ENCODE measurements around the gene MNT. TPM values are rescaled to one million over a fixed set of nuclear protein-coding genes. Genes with fewer than 3 reads are reported as not detected.

MNT gene
- total RNA-seq, 1 donor from 2014 or later = 4.9 TPM

DNA sequence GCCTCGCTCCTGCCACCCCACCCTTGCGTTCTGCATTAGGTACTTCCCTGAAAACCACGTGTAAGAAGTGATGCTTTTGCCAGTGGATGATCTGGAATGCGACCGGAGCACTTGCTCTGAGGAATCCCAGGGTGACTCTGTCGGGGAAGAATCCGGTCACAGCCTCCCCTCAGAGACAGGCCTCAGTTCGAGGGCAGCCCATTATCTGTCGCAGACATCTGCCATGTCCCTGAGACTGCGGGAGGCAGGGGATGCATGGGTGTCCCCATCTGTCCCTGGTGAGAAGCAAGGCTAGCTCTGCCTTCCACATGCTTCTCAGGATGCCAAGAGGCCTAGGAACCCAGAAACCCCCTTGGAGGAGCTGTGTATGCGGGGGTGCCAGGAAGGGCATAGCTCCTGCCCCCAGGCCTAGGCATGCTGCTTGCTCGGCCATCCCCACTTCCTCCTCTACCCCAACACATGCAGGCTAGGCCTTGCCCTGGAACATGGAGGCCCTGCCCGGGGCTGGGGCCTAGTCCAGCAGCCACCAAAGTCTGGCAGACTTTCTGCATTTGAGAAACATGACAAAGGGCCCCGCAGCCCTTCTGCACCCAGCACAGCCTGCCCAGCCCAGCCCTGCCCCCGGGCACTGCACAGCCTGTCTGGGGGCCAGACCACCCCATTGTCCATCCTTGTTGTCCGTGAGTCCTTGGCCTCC lies 20.5 kb downstream of the MNT start:
- no peak for DNase-seq (ENCODE audit: low spot score in 2 of 2)
- Histone ChIP-seq H3K36me3 (peaks cover 36 to 58% of the 10 kb centered on the region in 2 donors), H3K27ac (no peak overlapping the region), H3K9me3 (no peaks in the 10 kb centered on the region), H3K27me3 (no peaks in the 10 kb centered on the region), H3K4me1 (peaks cover 0 to 4% of the 10 kb centered on the region in 2 donors), H3K4me3 (no peak overlapping the region)
- TF ChIP-seq, protein P1, sequence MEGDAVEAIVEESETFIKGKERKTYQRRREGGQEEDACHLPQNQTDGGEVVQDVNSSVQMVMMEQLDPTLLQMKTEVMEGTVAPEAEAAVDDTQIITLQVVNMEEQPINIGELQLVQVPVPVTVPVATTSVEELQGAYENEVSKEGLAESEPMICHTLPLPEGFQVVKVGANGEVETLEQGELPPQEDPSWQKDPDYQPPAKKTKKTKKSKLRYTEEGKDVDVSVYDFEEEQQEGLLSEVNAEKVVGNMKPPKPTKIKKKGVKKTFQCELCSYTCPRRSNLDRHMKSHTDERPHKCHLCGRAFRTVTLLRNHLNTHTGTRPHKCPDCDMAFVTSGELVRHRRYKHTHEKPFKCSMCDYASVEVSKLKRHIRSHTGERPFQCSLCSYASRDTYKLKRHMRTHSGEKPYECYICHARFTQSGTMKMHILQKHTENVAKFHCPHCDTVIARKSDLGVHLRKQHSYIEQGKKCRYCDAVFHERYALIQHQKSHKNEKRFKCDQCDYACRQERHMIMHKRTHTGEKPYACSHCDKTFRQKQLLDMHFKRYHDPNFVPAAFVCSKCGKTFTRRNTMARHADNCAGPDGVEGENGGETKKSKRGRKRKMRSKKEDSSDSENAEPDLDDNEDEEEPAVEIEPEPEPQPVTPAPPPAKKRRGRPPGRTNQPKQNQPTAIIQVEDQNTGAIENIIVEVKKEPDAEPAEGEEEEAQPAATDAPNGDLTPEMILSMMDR (IDR thresholded peaks at IDR 0.05) = no peak
- intact Hi-C loops (cut with DNase I) = no loop called here

DNA sequence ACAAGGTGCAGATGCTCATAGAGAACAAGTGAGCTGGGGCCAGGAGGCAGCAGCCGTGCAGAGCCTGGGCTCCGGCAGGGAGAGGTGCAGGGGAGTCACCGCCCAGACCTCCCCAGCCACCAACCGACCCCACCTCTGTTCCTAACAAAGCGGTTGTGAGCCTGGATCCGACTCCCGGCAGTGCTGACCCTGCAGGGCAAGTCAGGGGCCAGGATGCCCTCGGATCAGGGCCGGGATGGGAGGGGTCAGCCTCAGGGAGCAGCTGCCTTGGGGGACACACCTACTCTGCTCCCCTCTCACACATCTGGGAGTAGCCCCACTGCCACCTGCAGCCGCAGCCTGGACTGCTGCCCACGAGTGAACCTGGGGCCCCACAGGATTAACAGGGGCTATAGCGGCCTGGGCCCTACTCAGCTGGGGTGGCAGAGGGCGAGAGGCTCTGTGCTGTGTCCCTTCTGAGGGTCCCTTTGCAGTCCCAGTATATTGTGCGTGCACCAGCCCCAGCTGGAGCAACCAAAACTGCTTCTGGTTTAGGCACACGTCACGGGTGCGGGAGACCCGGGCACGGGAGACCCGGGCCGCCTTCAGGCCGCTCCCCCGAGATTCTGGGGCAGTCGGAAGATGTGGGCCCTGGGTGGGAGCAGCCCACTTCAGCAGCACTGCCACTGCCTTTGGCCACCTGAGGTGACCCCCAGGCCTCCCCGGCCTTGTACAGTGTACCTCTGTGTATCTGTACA lies 21.2 kb downstream of the MNT start:
- Histone ChIP-seq H3K27ac (no peak overlapping the region), H3K36me3 (peaks cover 41 to 63% of the 10 kb centered on the region in 2 donors), H3K4me1 (peaks cover 0 to 4% of the 10 kb centered on the region in 2 donors), H3K9me3 (no peaks in the 10 kb centered on the region), H3K27me3 (no peaks in the 10 kb centered on the region), H3K4me3 (no peak overlapping the region)
- DNase-seq (ENCODE audit: low spot score in 2 of 2) = no peak
- intact Hi-C loops (cut with DNase I) = no loop called here
- TF ChIP-seq, protein P1 (IDR thresholded peaks at IDR 0.05) = no peak

DNA sequence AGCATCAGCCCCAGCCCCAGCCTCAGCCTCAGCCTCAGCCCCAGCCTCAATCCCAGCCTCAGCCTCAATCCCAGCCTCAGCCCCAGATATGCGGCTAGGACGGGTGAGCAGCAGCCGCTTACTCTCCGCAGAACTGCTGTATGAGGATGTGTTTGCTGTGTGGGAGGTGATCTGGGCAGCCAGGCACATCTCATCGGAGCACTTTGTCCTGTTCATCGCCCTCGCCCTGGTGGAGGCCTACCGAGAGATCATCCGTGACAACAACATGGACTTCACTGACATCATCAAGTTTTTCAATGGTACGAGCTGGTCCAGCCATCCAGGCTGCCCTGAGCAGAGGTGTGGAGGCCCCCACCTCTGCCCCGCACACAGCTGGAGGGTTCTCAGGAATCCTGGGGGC lies 22.0 kb downstream of the MNT start:
- Histone ChIP-seq H3K36me3 (peaks cover 42 to 67% of the 10 kb centered on the region in 2 donors), H3K9me3 (no peaks in the 10 kb centered on the region), H3K27ac (no peak overlapping the region), H3K4me1 (peaks cover 0 to 4% of the 10 kb centered on the region in 2 donors), H3K4me3 (no peak overlapping the region), H3K27me3 (no peaks in the 10 kb centered on the region)
- no peak for DNase-seq (ENCODE audit: low spot score in 2 of 2)
- intact Hi-C loops (cut with DNase I) = no loop called here
- TF ChIP-seq, protein P1 (IDR thresholded peaks at IDR 0.05) = no peak

DNA sequence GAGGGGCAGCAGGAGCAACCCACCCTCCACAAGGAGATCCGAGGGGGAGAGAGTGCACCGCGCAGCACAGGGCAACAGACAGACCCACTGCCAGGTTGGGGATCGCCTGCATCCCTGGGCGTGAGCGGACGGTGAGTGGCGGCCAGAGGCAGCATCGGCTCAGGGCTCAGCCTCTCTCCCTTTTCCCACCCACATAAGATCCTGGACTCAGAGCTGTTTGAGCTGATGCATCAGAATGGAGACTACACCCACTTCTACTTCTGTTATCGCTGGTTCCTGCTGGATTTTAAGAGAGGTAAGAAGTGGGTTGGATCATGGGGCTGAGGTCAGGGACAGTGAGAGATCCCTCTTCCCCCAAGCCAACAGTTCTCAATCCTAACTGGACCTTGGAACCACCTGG lies 23.2 kb downstream of the MNT start:
- no peak overlapping the region for H3K4me3 ChIP-seq
- no peak for DNase-seq (ENCODE audit: low spot score in 2 of 2)
- no peak overlapping the region for H3K27ac ChIP-seq
- peaks cover 52 to 76% of the 10 kb centered on the region in 2 donors for H3K36me3 ChIP-seq
- intact Hi-C loops (cut with DNase I) = no loop called here
- no peaks in the 10 kb centered on the region for H3K27me3 ChIP-seq
- peaks cover 0 to under 1% of the 10 kb centered on the region in 2 donors for H3K4me1 ChIP-seq
- no peaks in the 10 kb centered on the region for H3K9me3 ChIP-seq
- TF ChIP-seq, protein P1 (IDR thresholded peaks at IDR 0.05) = no peak

GRCh38 chr17:2376107-2376506 lies 24.8 kb downstream of the MNT start:
- Histone ChIP-seq H3K36me3 (peaks cover 48 to 89% of the 10 kb centered on the region in 2 donors), H3K4me1 (no peaks in the 10 kb centered on the region), H3K4me3 (no peak overlapping the region), H3K9me3 (no peaks in the 10 kb centered on the region), H3K27me3 (no peaks in the 10 kb centered on the region), H3K27ac (no peak overlapping the region)
- TF ChIP-seq, protein P1 (IDR thresholded peaks at IDR 0.05) = no peak
- DNase-seq (ENCODE audit: low spot score in 2 of 2) = no peak
- intact Hi-C loops (cut with DNase I) = no loop called here

Measured in ascending aorta (tissue), 2 donors.